Femur (tissue), 1 donor: ENCODE results near the gene LRRC7.
A peak's percentile ranks its signal among the peaks of the same experiment; 100 is the strongest.

ENCODE experiments used
- DNase-seq: peaks from one replicate; pipeline ENCODE4 v3.0.0-alpha.2; 2017

The LRRC7 gene

GRCh38 chr1:70109241-70109640 lies 541.5 kb downstream of the LRRC7 start:
- DNase-seq, result no peak

- DNase-seq, result no peak
Observed at GRCh38 chr1:70112838-70113237, 545.1 kb downstream of the LRRC7 start.

GRCh38 chr1:70115315-70115714 lies 547.6 kb downstream of the LRRC7 start:
- no peak for DNase-seq

GRCh38 chr1:70117046-70117445 lies 549.3 kb downstream of the LRRC7 start:
- DNase-seq, result no peak

GRCh38 chr1:70134148-70134547 lies 566.4 kb downstream of the LRRC7 start:
- no peak for DNase-seq

- DNase-seq, result peak; percentile 79
Observed at GRCh38 chr1:70140343-70140742, 572.6 kb downstream of the LRRC7 start.

GRCh38 chr1:70140894-70141293 lies 573.2 kb downstream of the LRRC7 start:
- no peak for DNase-seq

GRCh38 chr1:70142075-70142474 lies 574.4 kb downstream of the LRRC7 start:
- no peak for DNase-seq

GRCh38 chr1:70143048-70143659 lies 575.4 kb downstream of the LRRC7 start:
- DNase-seq, result no peak

- DNase-seq, result no peak
Observed at GRCh38 chr1:70146488-70146887, 578.8 kb downstream of the LRRC7 start.

- DNase-seq, result no peak
Observed at GRCh38 chr1:70150444-70150843, 582.7 kb downstream of the LRRC7 start.

GRCh38 chr1:70153739-70154138 lies 586.0 kb downstream of the LRRC7 start:
- no peak for DNase-seq

GRCh38 chr1:70156529-70157120 lies 588.9 kb downstream of the LRRC7 start:
- no peak for DNase-seq

- no peak for DNase-seq
Observed at GRCh38 chr1:70164350-70164749, 596.6 kb downstream of the LRRC7 start.

- no peak for DNase-seq
Observed at GRCh38 chr1:70168283-70168682, 600.6 kb downstream of the LRRC7 start.

- no peak for DNase-seq
Observed at GRCh38 chr1:70169018-70169839, 601.5 kb downstream of the LRRC7 start.

GRCh38 chr1:70171512-70171911 lies 603.8 kb downstream of the LRRC7 start:
- no peak for DNase-seq
